Kidney (tissue), 14 donors: ENCODE measurements around the gene TMEM200B. TPM values are rescaled to one million over a fixed set of nuclear protein-coding genes. Genes with fewer than 3 reads are reported as not detected.
A peak's percentile ranks its signal among the peaks of the same experiment; 100 is the strongest.

Experiments used
- DNase-seq, 5 donors: peaks; one replicate each; pipeline ENCODE4 v3.0.0-alpha.2; 2013 to 2020
- FAIRE-seq: peaks from 2 replicates; lab custom pipeline; 2012; peaks lifted over from hg19 to GRCh38; lab: Jason Lieb, UNC
- H3K27ac ChIP-seq, 2 donors: one replicate each; pipeline ENCODE4 v1.7.0; 2013; ENCODE audit warnings: low read depth in 2 of 2, low read length in 2 of 2, inconsistent platforms in 1 of 2
- H3K27me3 ChIP-seq: one replicate; pipeline ENCODE4 v1.7.1; 2013; ENCODE audit warnings: low read length, inconsistent platforms; ENCODE audit not compliant: control insufficient read depth, insufficient read depth
- H3K36me3 ChIP-seq, 3 donors: one replicate each; pipeline versions ENCODE4 v1.7.0 to v1.7.1; 2013; ENCODE audit warnings: low read length in 3 of 3, control low read depth in 1 of 3, inconsistent platforms in 1 of 3; ENCODE audit not compliant: insufficient read depth in 3 of 3, control insufficient read depth in 2 of 3
- H3K4me1 ChIP-seq, 3 donors: one replicate each; pipeline versions ENCODE4 v1.7.0 to v1.7.1; 2013; ENCODE audit warnings: low read length in 3 of 3, inconsistent platforms in 1 of 3, low read depth in 1 of 3; ENCODE audit not compliant: control insufficient read depth in 2 of 3, insufficient read depth in 2 of 3
- H3K4me3 ChIP-seq, 3 donors: one replicate each; pipeline versions ENCODE4 v1.7.0 to v1.8.1; 2013; ENCODE audit warnings: low read length in 3 of 3, control low read depth in 1 of 3, inconsistent platforms in 1 of 3
- H3K9ac ChIP-seq, 3 donors: one replicate each; pipeline versions ENCODE4 v1.7.0 to v1.7.1; 2013; ENCODE audit warnings: low read length in 3 of 3, control low read depth in 1 of 3, inconsistent platforms in 1 of 3
- H3K9me3 ChIP-seq, 3 donors: one replicate each; pipeline versions ENCODE4 v1.7.0 to v1.7.1; 2013; ENCODE audit warnings: low read length in 3 of 3, control low read depth in 1 of 3, inconsistent platforms in 1 of 3; ENCODE audit not compliant: control insufficient read depth in 2 of 3, insufficient read depth in 1 of 3
- CTCF ChIP-seq: IDR thresholded peaks from 3 replicates; pipeline ENCODE4 v1.5.1; 2012; ENCODE audit warnings: mild to moderate bottlenecking, moderate library complexity, borderline replicate concordance; ENCODE audit not compliant: insufficient read depth; ENCODE audit errors: extremely low read depth
- intact Hi-C: fragments of 100-400 bp; cut with DNase I; formaldehyde crosslinking; loops from one replicate; pipeline ENCODE4 v1.11.1; 2022
- polyA plus RNA-seq: library from polyadenylated mRNA; stranded (reverse); fragments of 350-450 nt; fragmentation: Illumina TruSeq; extraction: RNeasy Lipid Tissue Mini Kit (QIAGEN cat#74804); gene quantifications from one replicate; pipeline ENCODE4 v1.2.3, GENCODE V29; 2014; ENCODE audit warnings: low read depth, low replicate concordance; ENCODE audit not compliant: insufficient read depth
- total RNA-seq: library from RNA; stranded (reverse); fragmentation: NEBNext Ultra II Directional; extraction: Animal tissue kit (Norgen Biotek cat#: 25700); gene quantifications from one replicate; pipeline ENCODE4 v1.2.1, GENCODE V29; 2021
- donor health status: control.
- donor health status: control.
- donor health status: control.
- donor health status: control.
- donor health status: control.
- donor health status: DM: yes; HTN: yes; CAD: no.
- donor health status: Normal renal cell carcinoma (clear cell type).

The TMEM200B gene
- total and polyA plus RNA-seq, 2 donors from 2014 or later: 7.6 to 8.6 TPM

- FAIRE-seq (no peak), DNase-seq (peak in 1 of 5 donors; percentile 28)
- TF ChIP-seq CTCF: no peak
- Histone ChIP-seq H3K9me3 (no peaks in the 10 kb centered on the region), H3K36me3 (peaks cover 0 to 9% (median 1%) of the 10 kb centered on the region in 3 donors), H3K27ac (peak overlapping the region in 1 of 2 donors; percentile 37), H3K4me3 (no peak overlapping the region), H3K4me1 (peaks cover 1 to 34% (median 20%) of the 10 kb centered on the region in 3 donors), H3K9ac (no peak overlapping the region), H3K27me3 (no peaks in the 10 kb centered on the region)
- intact Hi-C loops: no loop called here
Observed at GRCh38 chr1:29171089-29171488, 47.4 kb upstream of the TMEM200B start.

- Histone ChIP-seq H3K27ac (no peak overlapping the region), H3K4me1 (peaks cover 3 to 44% (median 28%) of the 10 kb centered on the region in 3 donors), H3K9ac (no peak overlapping the region), H3K36me3 (peaks cover 0 to 13% (median 3%) of the 10 kb centered on the region in 3 donors), H3K4me3 (no peak overlapping the region), H3K27me3 (no peaks in the 10 kb centered on the region), H3K9me3 (no peaks in the 10 kb centered on the region)
- no peak for FAIRE-seq
- intact Hi-C loops: no loop called here
- DNase-seq: no peak
- TF ChIP-seq CTCF: no peak
Observed at GRCh38 chr1:29169976-29170375, 46.3 kb upstream of the TMEM200B start.

- H3K36me3 ChIP-seq: peaks cover 0 to 20% (median 3%) of the 10 kb centered on the region in 3 donors
- intact Hi-C loops: no loop called here
- peaks cover 3 to 62% (median 28%) of the 10 kb centered on the region in 3 donors for H3K4me1 ChIP-seq
- no peak for FAIRE-seq
- H3K9ac ChIP-seq: no peak overlapping the region
- no peak overlapping the region for H3K27ac ChIP-seq
- DNase-seq: no peak
- no peaks in the 10 kb centered on the region for H3K27me3 ChIP-seq
- no peak for TF ChIP-seq CTCF
- no peaks in the 10 kb centered on the region for H3K9me3 ChIP-seq
- H3K4me3 ChIP-seq: no peak overlapping the region
Observed at GRCh38 chr1:29167904-29168303, 44.2 kb upstream of the TMEM200B start.

- DNase-seq: peak in 3 of 5 donors; percentile 31 to 76 (median 62)
- no peaks in the 10 kb centered on the region for H3K27me3 ChIP-seq
- H3K4me1 ChIP-seq: peaks cover 3 to 69% (median 33%) of the 10 kb centered on the region in 3 donors
- TF ChIP-seq CTCF: no peak
- no peaks in the 10 kb centered on the region for H3K9me3 ChIP-seq
- H3K36me3 ChIP-seq: peaks cover 0 to 19% (median 3%) of the 10 kb centered on the region in 3 donors
- H3K4me3 ChIP-seq: peak overlapping the region in 1 of 3 donors; percentile 4
- no peak for FAIRE-seq
- intact Hi-C loops: no loop called here
- H3K9ac ChIP-seq: peak overlapping the region in 1 of 3 donors; percentile 23
- peak overlapping the region; percentile 53 to 73 for H3K27ac ChIP-seq
Observed at GRCh38 chr1:29166291-29166878, 42.7 kb upstream of the TMEM200B start.
